ENCODE data around the gene CAPN5. TPM values are rescaled to one million over a fixed set of nuclear protein-coding genes. Genes with fewer than 3 reads are reported as not detected.

The CAPN5 gene
- total RNA-seq, 1 donor from 2014 or later, result 12.8 TPM

GRCh38 chr11:77163271-77163670, 96.5 kb downstream of the CAPN5 start:
- no peaks in the 10 kb centered on the region for H3K9me3 Mint-ChIP-seq (ENCODE audit: unreplicated experiment)

GRCh38 chr11:77165066-77165465, 98.3 kb downstream of the CAPN5 start:
- no peaks in the 10 kb centered on the region for H3K9me3 Mint-ChIP-seq (ENCODE audit: unreplicated experiment)

More at GRCh38 chr11:77163271-77163670, 96.5 kb downstream of the CAPN5 start:
- Mint-ChIP-seq H3K27me3 (ENCODE audit: unreplicated experiment) (peaks cover 23% of the 10 kb centered on the region), H3K4me3 (ENCODE audit: unreplicated experiment) (no peak overlapping the region), H3K27ac (ENCODE audit: unreplicated experiment) (no peak overlapping the region), H3K36me3 (ENCODE audit: unreplicated experiment) (no peaks in the 10 kb centered on the region), H3K4me1 (ENCODE audit: unreplicated experiment) (no peaks in the 10 kb centered on the region)
- no peak for DNase-seq (ENCODE audit: extremely low spot score, unreplicated experiment)
- no peak for TF ChIP-seq CTCF (IDR thresholded peaks at IDR 0.05)

GRCh38 chr11:77166021-77166420, 99.2 kb downstream of the CAPN5 start:
- TF ChIP-seq CTCF (IDR thresholded peaks at IDR 0.05), result no peak
- Mint-ChIP-seq H3K36me3 (ENCODE audit: unreplicated experiment) (no peaks in the 10 kb centered on the region), H3K4me3 (ENCODE audit: unreplicated experiment) (no peak overlapping the region), H3K27me3 (ENCODE audit: unreplicated experiment) (peaks cover 11% of the 10 kb centered on the region), H3K4me1 (ENCODE audit: unreplicated experiment) (no peaks in the 10 kb centered on the region), H3K27ac (ENCODE audit: unreplicated experiment) (no peak overlapping the region), H3K9me3 (ENCODE audit: unreplicated experiment) (no peaks in the 10 kb centered on the region)
- DNase-seq (ENCODE audit: extremely low spot score, unreplicated experiment), result no peak

More at GRCh38 chr11:77165066-77165465, 98.3 kb downstream of the CAPN5 start:
- no peaks in the 10 kb centered on the region for H3K4me1 Mint-ChIP-seq (ENCODE audit: unreplicated experiment)
- H3K4me3 Mint-ChIP-seq (ENCODE audit: unreplicated experiment), result no peak overlapping the region
- H3K36me3 Mint-ChIP-seq (ENCODE audit: unreplicated experiment), result no peaks in the 10 kb centered on the region
- no peak for DNase-seq (ENCODE audit: extremely low spot score, unreplicated experiment)
- no peak overlapping the region for H3K27ac Mint-ChIP-seq (ENCODE audit: unreplicated experiment)
- peaks cover 17% of the 10 kb centered on the region for H3K27me3 Mint-ChIP-seq (ENCODE audit: unreplicated experiment)
- no peak for TF ChIP-seq CTCF (IDR thresholded peaks at IDR 0.05)

GRCh38 chr11:77167111-77167626, 100.4 kb downstream of the CAPN5 start:
- Mint-ChIP-seq H3K27me3 (ENCODE audit: unreplicated experiment) (peaks cover 8% of the 10 kb centered on the region), H3K36me3 (ENCODE audit: unreplicated experiment) (no peaks in the 10 kb centered on the region), H3K4me3 (ENCODE audit: unreplicated experiment) (no peak overlapping the region), H3K27ac (ENCODE audit: unreplicated experiment) (no peak overlapping the region), H3K4me1 (ENCODE audit: unreplicated experiment) (no peaks in the 10 kb centered on the region), H3K9me3 (ENCODE audit: unreplicated experiment) (no peaks in the 10 kb centered on the region)
- no peak for TF ChIP-seq CTCF (IDR thresholded peaks at IDR 0.05)
- no peak for DNase-seq (ENCODE audit: extremely low spot score, unreplicated experiment)

- TF ChIP-seq CTCF (IDR thresholded peaks at IDR 0.05), result no peak
- no peaks in the 10 kb centered on the region for H3K36me3 Mint-ChIP-seq (ENCODE audit: unreplicated experiment)
- peaks cover 4% of the 10 kb centered on the region for H3K27me3 Mint-ChIP-seq (ENCODE audit: unreplicated experiment)
- no peaks in the 10 kb centered on the region for H3K4me1 Mint-ChIP-seq (ENCODE audit: unreplicated experiment)
- no peak overlapping the region for H3K27ac Mint-ChIP-seq (ENCODE audit: unreplicated experiment)
- DNase-seq (ENCODE audit: extremely low spot score, unreplicated experiment), result no peak
- no peaks in the 10 kb centered on the region for H3K9me3 Mint-ChIP-seq (ENCODE audit: unreplicated experiment)
- no peak overlapping the region for H3K4me3 Mint-ChIP-seq (ENCODE audit: unreplicated experiment)
These were observed 101.0 kb downstream of the CAPN5 start for GRCh38 chr11:77167791-77168190.

All from osteocyte (in vitro differentiated cells).